Globus pallidus (tissue), 1 donor: ENCODE results near the gene ARHGAP15.

ENCODE experiments used
- DNase-seq: peaks from one replicate; pipeline ENCODE4 v3.0.0-alpha.2; 2015; ENCODE audit warnings: low spot score

The ARHGAP15 gene

DNA sequence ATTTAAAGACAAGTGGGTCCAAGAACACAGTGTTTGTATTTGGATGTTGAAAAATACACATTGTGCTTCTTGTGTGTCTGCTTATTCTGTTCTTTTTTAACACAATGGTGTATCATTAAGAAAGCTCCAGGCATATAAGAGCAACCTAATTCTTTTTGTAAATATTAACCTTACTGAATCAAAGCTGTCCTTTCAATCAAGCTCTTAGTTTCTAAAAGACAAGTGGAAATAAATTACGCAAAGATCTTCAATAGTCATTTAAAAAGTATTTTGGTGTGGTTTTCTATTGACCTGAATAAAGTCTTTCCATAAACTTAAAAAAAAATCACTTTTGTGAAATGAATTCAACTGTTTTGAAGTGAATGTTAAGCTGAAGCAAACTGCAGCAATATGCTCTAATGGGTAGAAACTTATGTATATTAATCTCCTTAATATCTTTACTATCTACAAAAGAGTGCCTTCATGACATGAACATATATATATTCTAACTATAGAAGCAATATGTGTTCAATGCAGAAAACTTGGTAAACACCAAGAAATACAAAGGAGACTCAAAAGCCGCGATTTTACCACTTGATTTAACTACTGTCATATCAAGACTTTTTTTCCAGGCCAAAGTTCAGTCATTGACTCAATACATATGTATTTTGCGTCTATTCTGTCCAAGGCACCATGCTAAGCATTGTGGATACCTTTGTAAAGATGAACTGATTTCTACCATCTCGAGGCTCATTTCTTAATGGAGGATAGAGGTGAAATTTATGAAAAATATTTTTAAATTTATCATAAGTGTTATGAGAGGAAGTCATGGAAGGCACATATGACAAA lies 97.7 kb downstream of the ARHGAP15 start:
- DNase-seq, result no peak

DNA sequence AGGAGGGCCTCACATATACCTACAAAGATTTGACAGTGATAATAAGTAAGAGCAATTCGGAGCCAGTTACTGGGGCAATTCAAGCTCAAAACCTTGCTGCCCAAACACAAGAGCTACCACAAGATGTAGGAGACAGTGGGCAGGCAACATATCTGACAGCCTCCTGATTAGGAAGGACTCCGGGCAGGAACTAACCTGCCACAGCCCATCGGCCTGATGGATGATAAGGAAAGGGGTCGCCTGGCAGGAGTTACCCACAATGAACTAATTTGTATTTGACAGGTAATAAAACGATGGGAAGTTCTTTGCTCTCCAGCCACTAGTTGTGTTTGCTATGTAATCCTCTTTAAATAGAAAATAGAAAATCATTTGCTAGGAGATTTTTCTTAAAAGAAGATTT lies 100.2 kb downstream of the ARHGAP15 start:
- no peak for DNase-seq

- DNase-seq, result no peak
Measured at GRCh38 chr2:143229952-143230351, 100.7 kb downstream of the ARHGAP15 start.

GRCh38 chr2:143230506-143231253 lies 101.5 kb downstream of the ARHGAP15 start:
- DNase-seq, result no peak

DNA sequence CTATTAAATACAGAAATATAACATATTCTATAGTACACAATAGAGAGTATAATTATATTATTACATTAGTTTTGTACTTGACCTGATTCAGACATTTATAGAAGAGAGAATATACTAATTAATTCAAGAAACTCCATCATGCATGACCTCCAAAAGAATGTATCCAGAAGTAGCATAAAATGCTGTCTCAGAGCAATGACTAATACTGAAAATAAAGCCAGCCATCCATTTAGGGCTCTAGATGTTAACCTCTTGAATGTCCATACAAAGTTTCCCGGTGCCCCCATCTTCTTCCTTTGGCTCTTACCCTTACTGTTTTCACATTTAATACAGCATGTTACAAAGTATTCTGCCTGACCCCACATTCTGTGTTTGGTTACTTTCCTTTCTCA lies 102.0 kb downstream of the ARHGAP15 start:
- no peak for DNase-seq

- DNase-seq, result no peak
Measured at GRCh38 chr2:143237146-143237777, 108.0 kb downstream of the ARHGAP15 start.

DNA sequence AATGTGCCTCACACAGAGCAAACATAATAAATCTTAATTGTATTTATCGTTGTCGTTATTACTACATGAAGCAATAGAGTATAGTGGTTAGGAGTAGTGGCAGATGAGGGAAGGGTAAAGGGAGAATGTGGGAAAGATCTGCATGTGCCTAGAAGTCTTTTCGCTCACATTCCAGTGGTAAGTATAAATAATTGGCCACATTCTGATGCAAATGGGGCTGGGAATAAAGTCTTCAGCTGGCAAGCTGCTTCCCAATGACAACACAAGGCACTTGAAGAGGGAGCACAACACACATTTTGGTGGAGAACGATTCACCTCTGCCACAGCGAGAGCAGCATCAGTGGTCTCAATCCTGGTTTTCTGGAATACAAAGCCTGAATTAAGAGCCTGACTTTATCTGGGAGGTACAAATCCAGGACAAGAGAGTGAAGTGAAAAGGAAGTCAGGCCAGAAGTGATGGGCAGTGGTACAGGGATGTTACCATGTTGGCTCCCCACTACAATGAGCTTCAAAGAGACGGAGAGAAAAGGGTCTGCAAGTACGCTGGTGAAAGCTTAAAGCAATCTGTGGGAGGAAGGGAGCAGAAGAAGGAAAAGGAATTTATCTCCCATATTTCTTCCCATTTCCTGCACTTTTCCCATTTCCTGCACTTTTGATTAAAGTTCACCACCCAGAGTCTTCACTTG lies 112.3 kb downstream of the ARHGAP15 start:
- DNase-seq, result no peak

DNA sequence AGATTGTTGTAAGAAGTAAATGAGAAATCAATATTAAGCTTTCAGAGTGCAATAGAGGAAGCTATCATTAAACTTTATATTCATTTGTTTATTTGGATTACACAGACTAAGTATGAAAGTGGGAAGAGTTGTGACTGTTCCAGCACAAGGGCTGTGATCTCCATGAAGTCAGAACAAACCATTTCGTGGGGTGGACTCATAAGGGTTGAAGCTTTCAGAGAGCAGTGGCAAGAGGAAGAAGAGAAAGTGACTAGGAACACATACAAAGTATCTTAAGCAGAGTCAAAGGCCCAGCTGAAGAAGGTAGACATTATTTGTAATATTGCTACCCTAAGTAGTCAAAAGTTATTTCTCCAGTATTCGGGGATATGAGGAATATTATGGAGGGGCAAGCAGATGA lies 117.0 kb downstream of the ARHGAP15 start:
- DNase-seq, result no peak

DNA sequence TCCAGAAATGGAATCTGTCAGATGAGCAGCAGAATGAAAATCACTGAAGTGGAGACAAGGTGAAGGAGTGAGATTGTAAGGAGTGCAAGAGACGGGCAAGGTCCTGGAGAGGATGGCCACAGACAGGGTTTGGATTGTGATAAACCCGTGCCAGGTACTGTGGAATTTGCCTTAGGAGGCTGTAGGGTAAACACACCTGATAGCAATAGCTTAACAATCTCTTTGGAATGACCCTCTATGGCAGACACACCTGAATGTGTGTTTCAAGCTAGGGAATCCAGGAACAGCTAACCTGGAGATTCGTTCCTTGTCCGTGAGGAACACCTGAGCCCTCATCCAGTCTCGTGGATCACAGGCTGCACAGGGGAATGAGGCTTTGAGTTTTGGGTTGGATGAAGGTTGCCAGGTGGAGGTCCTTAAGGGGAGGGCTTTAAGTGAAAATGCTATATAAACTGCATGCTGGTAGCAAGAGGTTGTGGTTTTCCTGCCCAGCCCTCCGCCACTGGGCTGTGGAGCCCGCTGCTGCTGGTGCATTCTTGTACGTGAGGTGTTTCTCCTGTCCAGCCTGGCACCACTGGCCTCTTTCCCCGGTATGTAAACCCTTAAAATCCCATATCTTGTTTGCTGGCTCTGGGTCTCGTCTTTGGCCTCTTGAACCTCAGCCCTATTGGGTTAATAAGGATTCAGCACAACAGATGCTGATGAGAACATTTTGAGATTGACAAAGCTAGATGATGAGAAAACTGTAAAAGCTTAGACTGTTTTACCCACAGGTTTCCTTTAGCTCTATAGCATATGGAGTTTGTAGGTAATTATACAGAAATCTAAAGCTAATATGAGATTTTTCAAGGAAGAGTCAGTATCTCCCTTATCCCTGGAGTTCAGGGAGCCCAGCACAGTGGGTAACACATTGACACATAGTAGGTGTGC lies 117.9 kb downstream of the ARHGAP15 start:
- no peak for DNase-seq

- no peak for DNase-seq
Measured at GRCh38 chr2:143248631-143249030, 119.4 kb downstream of the ARHGAP15 start.

DNA sequence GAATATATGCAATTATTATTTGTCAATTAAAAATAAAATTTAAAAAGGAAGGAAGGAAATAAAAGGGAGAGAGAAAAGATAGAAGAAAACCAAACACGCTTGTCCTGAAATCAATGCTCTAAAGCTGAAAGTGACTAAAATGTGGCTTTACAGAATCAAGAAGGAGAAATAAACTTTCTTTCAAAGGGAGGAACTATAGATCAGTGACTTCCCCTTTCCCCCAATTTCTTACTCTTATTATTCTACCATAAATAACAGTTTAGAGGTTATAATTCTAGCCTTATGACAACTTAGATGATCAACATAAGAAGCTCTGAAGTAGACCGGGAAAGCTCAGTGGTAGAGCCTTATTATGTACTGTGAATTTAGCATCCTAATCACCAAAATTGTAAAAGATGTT lies 122.5 kb downstream of the ARHGAP15 start:
- no peak for DNase-seq

DNA sequence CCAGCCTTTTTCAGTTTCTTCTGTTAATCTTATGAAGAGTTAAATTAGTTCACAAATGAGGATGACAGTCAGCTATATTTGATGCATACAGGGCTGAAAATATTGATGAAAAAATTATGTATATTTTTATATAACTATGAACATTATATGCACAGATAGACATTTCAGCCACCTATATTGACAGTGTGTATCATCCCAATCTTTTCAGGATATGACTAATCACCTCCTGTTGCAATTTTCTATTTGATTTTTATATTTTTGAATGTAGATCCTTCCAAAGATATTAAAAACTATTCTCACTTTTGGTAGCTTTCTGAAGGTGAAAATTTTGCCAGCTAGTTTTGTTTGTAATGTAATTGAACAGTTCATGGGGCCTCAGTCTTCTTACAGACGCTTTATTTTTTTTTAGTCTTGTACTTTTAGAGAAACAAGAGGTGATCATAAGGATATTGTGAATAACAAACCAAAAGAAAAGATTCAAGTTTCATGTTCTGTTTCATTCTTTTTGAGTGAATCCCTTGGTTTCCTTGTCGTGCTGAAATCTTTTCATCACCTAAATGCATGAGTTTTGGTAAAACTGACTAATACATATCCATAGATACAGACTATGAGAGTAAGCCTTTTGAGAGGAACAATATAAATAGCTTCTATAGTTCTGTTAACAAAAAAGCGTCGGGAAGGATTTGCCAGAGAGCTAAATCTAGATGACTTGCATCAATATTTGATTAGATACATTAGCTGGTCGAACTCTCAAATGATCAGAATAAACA lies 123.1 kb downstream of the ARHGAP15 start:
- DNase-seq, result no peak

GRCh38 chr2:143254110-143254509 lies 124.9 kb downstream of the ARHGAP15 start:
- no peak for DNase-seq

DNA sequence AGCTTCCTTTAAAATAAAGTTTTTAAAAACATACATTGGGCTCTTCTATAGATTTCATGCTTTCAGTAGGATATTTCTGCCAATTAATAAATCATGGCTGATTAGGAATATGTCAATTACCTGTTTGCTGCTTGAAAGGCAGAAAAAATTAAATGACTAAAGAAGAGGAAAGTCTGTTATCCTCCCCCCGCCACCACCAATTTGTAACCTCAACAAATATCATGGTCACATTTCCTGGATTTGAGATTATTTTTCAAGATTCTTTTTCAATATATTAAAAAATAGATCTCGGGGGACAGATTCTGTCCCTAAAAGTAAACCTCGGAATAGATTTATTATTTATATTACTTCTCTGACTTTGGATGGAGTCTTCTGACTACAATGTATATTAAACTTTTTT lies 125.9 kb downstream of the ARHGAP15 start:
- no peak for DNase-seq

GRCh38 chr2:143255899-143256298 lies 126.7 kb downstream of the ARHGAP15 start:
- DNase-seq, result no peak

DNA sequence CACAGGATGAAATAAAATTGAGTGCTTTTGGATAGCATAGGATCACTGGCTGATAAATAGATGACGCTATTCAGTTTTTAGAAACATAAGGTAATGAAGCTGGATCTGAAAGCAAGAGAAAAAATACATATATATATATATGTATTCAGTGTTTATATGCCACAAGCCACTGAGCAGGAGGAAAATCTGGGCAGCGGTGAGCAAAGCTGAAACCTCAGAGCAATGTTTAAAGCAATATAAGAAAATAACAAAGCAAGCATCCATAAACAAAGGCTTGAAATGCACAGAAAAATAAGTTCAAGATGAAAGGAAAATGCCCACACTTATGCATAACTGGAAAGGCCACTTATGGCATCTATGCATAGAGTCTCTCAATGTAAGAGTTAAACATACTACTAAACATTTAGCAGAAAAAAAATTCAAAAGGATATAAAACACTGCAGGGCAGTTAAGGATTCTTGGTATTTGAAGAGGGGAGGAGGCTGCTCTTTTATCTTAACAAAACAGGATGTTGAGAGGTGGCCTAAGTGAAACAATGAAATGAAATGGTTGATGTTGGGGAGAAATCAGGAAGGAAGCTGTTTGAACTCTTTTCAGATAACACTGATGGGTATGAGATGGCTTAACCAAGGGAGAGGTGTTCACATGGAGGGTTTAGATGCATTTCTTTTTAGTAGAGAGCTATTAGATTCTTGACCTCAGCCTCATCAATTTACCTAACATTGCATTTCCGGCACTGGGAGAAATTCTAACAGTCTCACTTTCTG lies 129.1 kb downstream of the ARHGAP15 start:
- DNase-seq, result no peak

DNA sequence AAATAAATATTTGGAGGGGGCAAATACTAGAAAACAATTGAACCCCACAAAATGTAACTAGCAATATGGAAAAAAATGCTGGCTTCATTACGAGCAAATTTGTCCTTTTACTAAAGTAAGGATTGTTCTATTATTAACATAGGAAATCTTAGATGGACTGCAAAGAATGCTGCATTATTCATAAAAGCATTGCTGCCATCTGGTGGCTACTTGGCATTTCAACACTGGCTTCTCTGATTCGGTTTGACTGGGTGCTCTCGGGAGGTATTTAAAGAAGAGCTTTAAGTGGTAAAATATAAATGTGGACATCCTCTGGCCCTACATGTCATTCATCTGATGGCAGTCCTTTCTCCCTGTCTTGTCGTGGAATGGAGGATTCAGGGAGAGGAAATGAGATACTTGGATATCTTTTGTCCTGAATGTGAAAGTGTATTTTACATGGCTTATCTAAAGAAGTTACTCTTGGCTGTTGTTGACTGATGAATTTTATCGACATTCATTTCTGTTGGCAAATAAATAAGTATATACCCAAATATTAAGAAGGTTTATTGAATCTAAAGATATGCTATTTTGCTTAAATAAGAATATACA lies 130.2 kb downstream of the ARHGAP15 start:
- peak; percentile 61 for DNase-seq

GRCh38 chr2:143261986-143262385 lies 132.8 kb downstream of the ARHGAP15 start:
- no peak for DNase-seq

- DNase-seq, result no peak
Measured at GRCh38 chr2:143262389-143262788, 133.2 kb downstream of the ARHGAP15 start.
